ES-I3 (cell line): Measurements from ENCODE around the gene SLC1A2.

Source experiments
- H3K36me3 ChIP-seq: 2 replicates; pipeline ENCODE4 v1.6.1; 2013; ENCODE audit warnings: mild to moderate bottlenecking, low read length, control low read depth, moderate library complexity; ENCODE audit not compliant: insufficient read depth
- H3K4me1 ChIP-seq: 2 replicates; pipeline ENCODE4 v1.6.1; 2013; ENCODE audit warnings: mild to moderate bottlenecking, control low read depth, low read length; ENCODE audit not compliant: insufficient read depth
- H3K9ac ChIP-seq: 2 replicates; pipeline ENCODE4 v1.6.1; 2013; ENCODE audit warnings: low read depth, mild to moderate bottlenecking, low read length, moderate library complexity
- H3K9me3 ChIP-seq: 2 replicates; pipeline ENCODE4 v1.6.1; 2013; ENCODE audit warnings: mild to moderate bottlenecking, low read length, moderate library complexity; ENCODE audit not compliant: control insufficient read depth, insufficient read depth

The SLC1A2 gene

GRCh38 chr11:35376613-35377012 is 42.7 kb downstream of the SLC1A2 start:
- Histone ChIP-seq H3K36me3 (no peaks in the 10 kb centered on the region), H3K4me1 (no peaks in the 10 kb centered on the region), H3K9ac (no peak overlapping the region), H3K9me3 (no peaks in the 10 kb centered on the region)

- Histone ChIP-seq H3K36me3 (no peaks in the 10 kb centered on the region), H3K9ac (no peak overlapping the region)
Observed at GRCh38 chr11:35376118-35376510, 43.2 kb downstream of the SLC1A2 start.

GRCh38 chr11:35375332-35376117 is 43.8 kb downstream of the SLC1A2 start:
- no peaks in the 10 kb centered on the region for H3K36me3 ChIP-seq
- H3K9me3 ChIP-seq, result no peaks in the 10 kb centered on the region
- H3K9ac ChIP-seq, result no peak overlapping the region
- no peaks in the 10 kb centered on the region for H3K4me1 ChIP-seq

More at GRCh38 chr11:35376118-35376510, 43.2 kb downstream of the SLC1A2 start:
- no peaks in the 10 kb centered on the region for H3K4me1 ChIP-seq
- H3K9me3 ChIP-seq, result no peaks in the 10 kb centered on the region

GRCh38 chr11:35373284-35373933 is 45.9 kb downstream of the SLC1A2 start:
- no peaks in the 10 kb centered on the region for H3K36me3 ChIP-seq
- no peaks in the 10 kb centered on the region for H3K9me3 ChIP-seq
- no peak overlapping the region for H3K9ac ChIP-seq
- H3K4me1 ChIP-seq, result no peaks in the 10 kb centered on the region

DNA sequence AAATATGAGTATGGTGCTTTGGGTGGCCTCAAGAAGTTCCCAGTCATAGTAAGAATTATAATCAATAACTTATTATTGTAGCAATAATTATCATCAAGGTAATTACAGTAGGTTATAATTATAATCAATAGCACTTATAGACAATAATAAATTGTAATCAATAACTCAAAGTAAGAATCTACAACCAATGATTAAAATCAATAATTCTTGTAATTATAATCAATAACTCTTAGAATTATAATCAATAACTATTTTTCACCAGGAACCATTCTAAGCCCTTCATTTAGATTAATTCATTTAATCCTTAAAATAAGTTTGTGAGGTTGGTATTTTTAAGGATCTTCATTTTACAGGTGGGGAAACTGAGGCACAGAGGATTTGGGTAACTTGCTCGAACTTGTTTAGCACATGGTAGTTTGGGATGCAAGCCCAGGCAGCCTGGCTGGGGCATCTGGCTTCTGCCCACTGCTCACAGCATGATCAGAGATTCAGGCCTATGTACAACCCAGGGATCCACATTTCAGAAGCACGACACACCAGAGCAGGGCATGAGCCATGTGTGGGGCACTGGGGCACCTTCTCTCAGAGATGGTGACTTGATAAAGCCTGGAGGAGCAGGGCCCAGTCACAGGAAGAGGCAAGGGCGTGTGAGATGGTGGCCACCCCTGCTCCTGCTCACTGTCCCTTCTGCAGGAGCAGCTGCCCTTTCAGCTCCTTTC is 46.6 kb downstream of the SLC1A2 start:
- no peaks in the 10 kb centered on the region for H3K4me1 ChIP-seq
- no peaks in the 10 kb centered on the region for H3K9me3 ChIP-seq
- H3K36me3 ChIP-seq, result no peaks in the 10 kb centered on the region
- no peak overlapping the region for H3K9ac ChIP-seq

- H3K4me1 ChIP-seq, result peaks cover 4% of the 10 kb centered on the region; the same call in 1 of the 2 replicates
- no peaks in the 10 kb centered on the region for H3K36me3 ChIP-seq
- H3K9me3 ChIP-seq, result no peaks in the 10 kb centered on the region
- H3K9ac ChIP-seq, result no peak overlapping the region
Observed at GRCh38 chr11:35367491-35367890, 51.9 kb downstream of the SLC1A2 start.

- H3K9ac ChIP-seq, result no peak overlapping the region
- no peaks in the 10 kb centered on the region for H3K36me3 ChIP-seq
- H3K9me3 ChIP-seq, result no peaks in the 10 kb centered on the region
- peaks cover 4% of the 10 kb centered on the region; the same call in 1 of the 2 replicates for H3K4me1 ChIP-seq
Observed at GRCh38 chr11:35366798-35367197, 52.6 kb downstream of the SLC1A2 start.

DNA sequence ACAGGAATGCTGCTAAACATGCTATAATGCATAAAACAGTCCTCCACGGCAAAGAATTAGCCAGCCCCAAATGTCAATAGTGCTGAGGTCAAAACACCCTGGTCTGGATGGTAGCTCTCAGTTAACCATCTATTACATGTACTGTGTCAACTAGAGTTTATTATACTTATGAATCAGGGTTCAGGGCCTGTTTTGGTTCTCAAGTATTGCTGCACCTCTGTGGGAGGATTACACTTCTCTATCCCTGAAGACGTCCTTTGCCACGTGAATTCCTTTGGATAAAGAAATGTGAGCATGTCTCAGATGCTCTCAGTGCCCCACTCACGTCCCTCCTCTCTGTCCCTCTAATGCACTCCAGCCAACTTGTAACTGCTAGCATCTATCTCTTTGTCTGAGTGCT is 53.4 kb downstream of the SLC1A2 start:
- Histone ChIP-seq H3K9ac (no peak overlapping the region), H3K36me3 (no peaks in the 10 kb centered on the region), H3K9me3 (no peaks in the 10 kb centered on the region)

DNA sequence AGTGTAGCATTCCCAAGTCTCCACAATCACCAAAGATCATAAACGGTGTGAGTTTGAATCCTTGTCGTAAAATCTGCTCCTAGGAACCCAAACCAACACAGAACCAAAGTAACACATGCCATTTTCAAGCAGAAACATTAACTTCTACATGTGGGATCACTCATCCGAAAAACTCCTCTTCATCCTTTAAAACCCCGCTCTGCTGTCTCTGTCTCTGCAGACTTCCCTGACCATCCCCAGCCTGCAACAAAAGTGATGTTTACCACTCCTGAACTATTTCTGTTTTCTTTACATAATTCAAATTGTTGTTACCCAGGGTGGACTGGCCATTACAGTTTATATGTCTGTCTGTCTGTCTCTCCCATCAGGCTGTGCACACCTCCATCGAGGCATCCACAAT is 54.0 kb downstream of the SLC1A2 start:
- H3K36me3 ChIP-seq, result no peaks in the 10 kb centered on the region
- peaks cover 4% of the 10 kb centered on the region; the same call in 1 of the 2 replicates for H3K4me1 ChIP-seq
- H3K9me3 ChIP-seq, result no peaks in the 10 kb centered on the region
- no peak overlapping the region for H3K9ac ChIP-seq

More for the DNA sequence above, 53.4 kb downstream of the SLC1A2 start:
- peaks cover 4% of the 10 kb centered on the region; the same call in 1 of the 2 replicates for H3K4me1 ChIP-seq

DNA sequence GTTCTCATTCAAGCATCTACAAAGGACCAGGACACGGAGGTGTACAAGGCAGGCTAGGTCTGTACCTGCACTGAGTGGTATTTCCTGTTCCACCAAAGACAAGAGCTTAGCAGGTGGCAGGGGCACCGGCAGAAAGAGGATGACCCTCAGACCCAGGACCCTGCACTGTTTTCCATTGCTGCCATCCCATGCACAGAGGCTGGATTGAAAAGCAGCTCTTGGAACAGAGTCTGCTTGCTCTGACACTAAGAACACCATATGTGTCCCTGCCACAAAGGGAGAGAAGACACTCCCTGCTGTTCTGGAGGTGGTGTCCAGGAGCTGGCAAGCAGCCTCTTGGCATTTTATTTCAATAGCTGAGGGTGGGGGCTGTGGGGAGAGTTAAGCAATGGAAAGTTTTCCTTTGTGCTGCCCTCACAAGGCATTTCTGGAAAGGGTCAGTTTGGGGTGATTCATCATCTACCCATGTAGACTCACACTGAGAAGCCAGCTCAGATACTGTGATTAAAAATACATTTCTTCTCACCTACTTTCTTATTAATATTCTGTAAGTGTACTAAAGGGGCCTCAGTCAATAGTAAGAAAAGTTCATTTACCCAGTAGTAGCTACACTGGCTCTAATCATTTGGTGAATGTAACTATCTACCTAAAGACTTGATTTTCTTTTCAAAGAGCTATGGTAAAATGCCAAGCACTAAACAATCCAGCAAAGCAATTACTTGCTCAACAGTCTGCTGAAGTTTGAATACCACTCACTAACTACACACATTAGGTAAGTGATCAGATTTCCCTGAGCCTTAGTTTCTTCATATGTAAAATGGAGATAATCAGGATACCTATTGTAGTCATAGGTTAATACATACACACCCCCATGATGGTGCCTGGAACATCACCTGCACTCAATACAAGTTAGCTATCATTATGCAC is 55.2 kb downstream of the SLC1A2 start:
- no peaks in the 10 kb centered on the region for H3K36me3 ChIP-seq
- H3K9ac ChIP-seq, result no peak overlapping the region
- H3K4me1 ChIP-seq, result peaks cover 4% of the 10 kb centered on the region; the same call in 1 of the 2 replicates

DNA sequence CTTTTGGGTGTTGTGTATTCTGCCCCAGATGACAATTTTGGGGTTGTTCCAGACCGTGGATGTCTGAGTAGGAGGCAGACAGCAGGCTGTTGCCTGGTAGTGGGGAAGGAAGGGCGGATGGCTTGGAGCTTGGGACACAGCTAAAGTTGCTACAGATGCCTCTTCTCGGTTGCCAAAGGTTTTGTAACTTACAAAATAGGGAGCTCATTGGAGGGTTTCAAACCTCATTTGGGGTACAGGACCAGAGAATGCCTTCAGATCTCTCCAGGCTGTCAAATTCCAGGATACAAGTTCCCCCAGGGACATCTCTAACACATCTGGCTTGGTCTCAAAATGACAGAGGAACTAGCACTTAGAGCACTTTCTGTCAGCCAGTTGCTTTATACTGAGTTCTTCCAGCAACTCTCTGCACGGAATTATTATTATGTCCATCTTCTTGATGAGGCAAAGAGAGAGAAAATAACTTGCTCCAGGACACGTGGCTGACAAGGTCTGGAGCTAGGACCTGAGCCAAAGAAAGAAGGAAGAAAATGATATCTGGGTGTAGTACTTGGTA is 56.0 kb downstream of the SLC1A2 start:
- Histone ChIP-seq H3K4me1 (peaks cover 4% of the 10 kb centered on the region; the same call in 1 of the 2 replicates), H3K9ac (no peak overlapping the region), H3K36me3 (no peaks in the 10 kb centered on the region), H3K9me3 (no peaks in the 10 kb centered on the region)

More for the DNA sequence above, 55.2 kb downstream of the SLC1A2 start:
- H3K9me3 ChIP-seq, result no peaks in the 10 kb centered on the region

DNA sequence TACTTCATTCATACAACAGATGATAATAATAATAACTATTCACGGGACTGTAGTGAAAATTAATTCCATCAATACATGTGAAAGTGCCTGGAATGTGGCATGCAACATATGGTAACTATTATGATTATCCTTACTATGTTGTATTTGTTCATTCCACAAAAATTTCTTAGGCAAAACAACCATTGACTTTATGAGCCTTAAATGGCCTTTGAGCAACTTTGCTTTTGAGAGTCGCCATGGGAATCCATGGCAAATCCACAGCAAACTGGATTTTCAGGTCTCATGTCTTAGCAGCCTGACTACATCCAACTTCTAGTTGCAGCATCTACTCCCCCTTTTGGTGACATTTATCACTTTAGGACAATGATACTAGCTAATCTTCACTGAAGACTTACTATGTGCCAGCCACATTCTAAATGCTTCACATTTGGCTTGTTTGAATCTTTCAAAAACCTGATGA is 56.8 kb downstream of the SLC1A2 start:
- peaks cover 4% of the 10 kb centered on the region; the same call in 1 of the 2 replicates for H3K4me1 ChIP-seq
- H3K9ac ChIP-seq, result no peak overlapping the region
- no peaks in the 10 kb centered on the region for H3K36me3 ChIP-seq
- no peaks in the 10 kb centered on the region for H3K9me3 ChIP-seq

DNA sequence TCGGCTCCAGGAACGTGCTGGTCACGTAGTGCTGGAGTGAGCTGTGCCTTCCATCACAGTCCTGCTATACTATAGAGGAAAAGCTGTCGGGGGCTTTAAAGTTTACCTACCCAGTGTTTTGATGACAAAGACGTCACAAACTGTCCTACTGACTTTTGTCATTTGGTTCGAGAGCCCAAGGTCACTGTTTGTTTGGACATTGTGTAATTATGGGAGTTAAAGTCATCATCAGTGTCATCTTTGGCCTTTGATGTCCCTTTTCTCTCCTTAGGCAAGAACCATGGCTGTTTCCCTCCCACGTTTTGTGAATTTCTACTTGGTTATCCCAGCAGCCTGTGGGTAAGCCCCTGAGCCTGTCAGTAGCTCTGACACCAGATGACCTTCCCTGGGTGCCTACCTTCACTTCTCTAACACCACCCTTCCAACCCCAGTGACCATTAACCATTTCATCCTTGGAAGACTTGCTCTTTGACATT is 59.3 kb downstream of the SLC1A2 start:
- H3K9me3 ChIP-seq, result no peaks in the 10 kb centered on the region
- H3K9ac ChIP-seq, result no peak overlapping the region
- H3K4me1 ChIP-seq, result peaks cover 4% of the 10 kb centered on the region; the same call in 1 of the 2 replicates
- H3K36me3 ChIP-seq, result no peaks in the 10 kb centered on the region
